ENCODE data around the gene IYD.

Gene IYD

GRCh38 chr6:150417899-150418826 lies 49.4 kb downstream of the IYD start:
- CTCF ChIA-PET: interaction anchor here (0.7 to 4.6 kb wide), 30 partner anchors 9 to 916 kb away, joined by 3 to 79 read pairs (median 3); no protein-coding TSS in a partner anchor
- POLR2A ChIA-PET: no interaction called here
- peak; percentile 72 for DNase-seq (ENCODE audit: extremely low spot score)
- peak; percentile 83 for TF ChIP-seq CTCF (IDR thresholded peaks at IDR 0.05; ENCODE audit: control extremely low read depth, extremely low read depth, low read depth, missing control alignments)

GRCh38 chr6:150418827-150419594 lies 50.2 kb downstream of the IYD start:
- ChIA-PET CTCF (interaction anchor here (0.7 to 4.6 kb wide), 23 partner anchors 8 to 915 kb away, joined by 3 to 79 read pairs (median 4); no protein-coding TSS in a partner anchor), POLR2A (no interaction called here)
- peak; percentile 46 for DNase-seq (ENCODE audit: extremely low spot score)
- peak; percentile 52 for TF ChIP-seq CTCF (IDR thresholded peaks at IDR 0.05; ENCODE audit: control extremely low read depth, extremely low read depth, low read depth, missing control alignments)

- ChIA-PET POLR2A (no interaction called here), CTCF (interaction anchor here (0.6 to 4.6 kb wide), 3 partner anchors 28 to 395 kb away, joined by 3 to 79 read pairs (median 4); no protein-coding TSS in a partner anchor)
- TF ChIP-seq CTCF (IDR thresholded peaks at IDR 0.05; ENCODE audit: control extremely low read depth, extremely low read depth, low read depth, missing control alignments): no peak
- DNase-seq (ENCODE audit: extremely low spot score): no peak
Observed at GRCh38 chr6:150420428-150420827, 51.6 kb downstream of the IYD start.

- DNase-seq (ENCODE audit: extremely low spot score): no peak
- ChIA-PET CTCF (interaction anchor here (4.6 kb wide), 1 partner anchor 395 kb away, joined by 79 read pairs; no protein-coding TSS in a partner anchor), POLR2A (no interaction called here)
- no peak for TF ChIP-seq CTCF (IDR thresholded peaks at IDR 0.05; ENCODE audit: control extremely low read depth, extremely low read depth, low read depth, missing control alignments)
Observed at GRCh38 chr6:150420926-150421325, 52.1 kb downstream of the IYD start.

- CTCF ChIA-PET: interaction anchor here (0.7 to 1.4 kb wide), 5 partner anchors 10 to 390 kb away, joined by 3 to 5 read pairs (median 4); no protein-coding TSS in a partner anchor
- POLR2A ChIA-PET: no interaction called here
- no peak for TF ChIP-seq CTCF (IDR thresholded peaks at IDR 0.05; ENCODE audit: control extremely low read depth, extremely low read depth, low read depth, missing control alignments)
- no peak for DNase-seq (ENCODE audit: extremely low spot score)
Observed at GRCh38 chr6:150425508-150425907, 56.7 kb downstream of the IYD start.

- no peak for TF ChIP-seq CTCF (IDR thresholded peaks at IDR 0.05; ENCODE audit: control extremely low read depth, extremely low read depth, low read depth, missing control alignments)
- CTCF ChIA-PET: interaction anchor here (0.9 to 1.4 kb wide), 4 partner anchors 9 to 95 kb away, joined by 3 to 5 read pairs (median 4); no protein-coding TSS in a partner anchor
- POLR2A ChIA-PET: no interaction called here
- DNase-seq (ENCODE audit: extremely low spot score): no peak
Observed at GRCh38 chr6:150426198-150426597, 57.4 kb downstream of the IYD start.

All from GM10248 (cell line).